M059J (cell line): Measurements from ENCODE around the gene CCNQ. TPM values are rescaled to one million over a fixed set of nuclear protein-coding genes. Genes with fewer than 3 reads are reported as not detected.

ENCODE experiments used
- DNase-seq: peaks from one replicate; pipeline ENCODE4 v3.0.0-alpha.2; 2012; ENCODE audit warnings: low read depth
- total RNA-seq: library from RNA; depleted of rRNA; stranded (reverse); fragments of >200 nt; shearing (Covaris generic); gene quantifications from 2 replicates; pipeline ENCODE4 v1.2.3, GENCODE V29; 2014; rRNA removed

Gene CCNQ
- total RNA-seq: 45.8 and 52.7 TPM in 2 replicates

DNA sequence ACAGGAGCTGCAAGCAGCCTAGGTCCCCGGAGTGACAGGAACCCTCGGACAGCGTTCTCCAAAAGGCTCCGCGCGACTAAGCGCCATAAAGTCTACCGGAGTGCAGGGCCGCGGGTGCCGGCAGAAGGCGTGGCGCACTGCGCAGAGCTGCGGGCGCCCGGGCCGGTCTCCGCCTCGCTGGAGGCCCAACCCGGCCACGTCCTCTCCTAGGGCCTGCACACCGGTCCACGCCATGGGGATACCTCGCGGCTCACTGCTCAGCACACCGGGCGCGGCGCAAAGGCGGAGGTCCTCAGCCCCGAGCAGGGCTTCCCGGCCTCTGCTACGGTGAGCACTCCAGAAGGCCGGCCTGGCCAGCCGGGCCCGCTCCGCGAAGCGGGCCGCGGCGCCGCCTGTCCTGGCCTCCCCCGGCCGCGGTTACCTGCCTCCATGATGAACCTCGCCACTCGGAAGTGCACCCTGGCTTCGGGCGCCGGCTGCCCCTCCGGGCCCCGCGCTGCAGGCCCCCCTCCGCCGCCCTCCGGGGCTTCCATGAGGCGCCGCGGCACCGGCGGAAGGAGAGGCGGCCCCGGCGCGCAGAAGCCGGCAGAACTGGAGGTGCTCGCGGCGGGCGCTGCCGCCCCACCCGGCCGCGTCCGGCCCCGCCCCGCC is at the start of gene CCNQ:
Gene CCNQ (minus strand): TSS at position 599 of the 651 bp plus-strand sequence. CDS start 66 bp downstream, at position 533.
- peak; percentile 43 for DNase-seq

DNA sequence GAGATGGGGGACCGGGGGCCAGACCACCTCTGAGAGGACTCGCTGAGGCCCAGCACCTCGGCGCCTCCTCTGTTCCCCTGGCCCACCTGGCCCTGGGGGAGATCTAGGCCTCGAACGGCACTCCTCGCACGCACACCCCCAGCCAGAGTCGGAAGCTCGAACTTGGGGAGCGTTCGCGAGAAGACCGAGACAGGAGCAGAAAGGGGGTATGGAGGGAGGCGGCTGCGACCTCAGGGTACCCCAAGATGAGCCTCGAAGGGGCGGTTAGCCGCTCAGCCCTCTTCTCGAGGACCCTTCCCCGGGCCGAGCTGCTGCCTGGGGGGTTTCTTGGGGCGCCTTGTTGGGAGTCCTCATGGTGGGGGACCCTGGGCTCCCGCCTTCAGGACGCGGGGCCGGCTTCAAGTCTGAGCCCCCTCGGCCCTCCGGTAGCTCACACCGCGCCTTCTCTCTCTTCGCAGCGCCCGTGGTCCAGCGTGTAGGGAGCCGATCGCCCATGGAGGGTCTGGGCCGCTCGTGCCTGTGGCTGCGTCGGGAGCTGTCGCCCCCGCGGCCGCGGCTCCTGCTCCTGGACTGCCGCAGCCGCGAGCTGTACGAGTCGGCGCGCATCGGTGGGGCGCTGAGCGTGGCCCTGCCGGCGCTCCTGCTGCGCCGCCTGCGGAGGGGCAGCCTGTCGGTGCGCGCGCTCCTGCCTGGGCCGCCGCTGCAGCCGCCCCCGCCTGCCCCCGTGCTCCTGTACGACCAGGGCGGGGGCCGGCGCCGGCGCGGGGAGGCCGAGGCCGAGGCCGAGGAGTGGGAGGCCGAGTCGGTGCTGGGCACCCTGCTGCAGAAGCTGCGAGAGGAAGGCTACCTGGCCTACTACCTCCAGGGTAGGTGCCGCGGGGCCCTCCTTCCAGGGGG is 48.8 kb upstream of the CCNQ start:
- no peak for DNase-seq

DNA sequence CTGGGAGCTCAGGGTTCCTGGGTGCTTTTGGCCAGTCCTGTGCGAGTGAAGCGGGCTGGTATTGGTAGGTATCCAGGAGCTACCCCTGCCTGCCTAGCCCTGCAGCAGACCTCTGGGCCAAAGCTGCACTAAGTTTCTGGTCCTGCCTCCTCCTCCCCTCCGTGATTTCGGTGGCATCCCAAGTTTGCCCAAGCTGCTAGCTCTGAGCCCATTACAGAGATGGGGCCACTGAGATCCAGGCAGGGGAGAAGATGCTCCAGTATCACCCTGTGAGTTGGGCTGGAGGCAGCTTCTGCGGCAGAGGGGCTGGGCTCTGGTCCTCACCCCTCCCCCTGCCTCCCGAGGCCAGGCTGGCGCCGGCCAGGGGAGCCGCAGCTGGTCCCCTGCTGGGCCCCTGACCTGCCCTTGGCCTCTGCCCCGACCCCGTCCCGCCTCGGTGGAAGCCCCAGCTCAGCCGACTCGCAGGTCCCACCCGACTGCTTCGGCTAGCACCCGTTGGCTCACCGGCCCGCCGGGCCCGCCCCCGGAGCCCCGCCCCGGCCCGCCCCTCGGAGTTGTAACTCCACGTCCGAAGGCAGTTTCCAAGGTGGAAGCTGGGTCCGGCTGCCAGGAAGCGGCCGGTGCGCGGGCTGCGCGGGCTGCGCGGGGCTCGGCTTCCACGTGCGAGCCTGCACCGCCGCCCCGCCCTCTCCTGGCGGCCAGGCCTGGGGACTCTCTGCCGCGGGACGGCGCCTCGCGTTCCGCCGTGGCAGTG is 47.9 kb upstream of the CCNQ start, which contains the start of gene DUSP9:
Gene DUSP9 (plus strand): TSS at position 584 of the 754 bp plus-strand sequence. CDS start 751 bp downstream, outside the sequence.
- peak; percentile 61 for DNase-seq

DNA sequence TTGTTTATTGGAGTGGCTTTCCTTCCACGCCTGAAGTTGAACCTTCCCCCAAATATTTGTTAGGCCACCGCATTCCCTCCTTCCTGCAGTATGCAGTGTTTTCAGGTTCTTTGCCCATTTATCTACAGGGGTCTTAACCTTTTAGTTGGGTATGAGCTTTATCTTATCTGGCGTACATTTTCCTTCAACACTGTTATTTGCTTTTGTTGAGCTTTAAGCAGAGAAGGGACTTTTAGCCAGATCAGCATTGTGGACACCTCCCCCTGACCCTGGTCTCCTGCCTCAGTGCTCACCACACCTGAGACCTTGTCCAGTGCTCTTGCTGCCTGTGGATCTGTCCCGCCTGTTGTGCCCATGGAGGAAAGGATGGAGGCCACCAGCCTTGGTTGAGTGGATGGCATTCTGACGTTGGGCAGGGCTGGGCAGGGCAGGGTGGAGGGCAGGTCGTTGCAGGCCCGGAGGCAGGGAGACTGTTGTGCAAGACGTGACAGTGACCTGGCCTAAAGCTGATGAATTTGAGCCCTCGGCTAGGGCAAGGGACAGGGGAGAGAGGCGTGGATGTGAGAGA is 47.1 kb upstream of the CCNQ start:
- no peak for DNase-seq

DNA sequence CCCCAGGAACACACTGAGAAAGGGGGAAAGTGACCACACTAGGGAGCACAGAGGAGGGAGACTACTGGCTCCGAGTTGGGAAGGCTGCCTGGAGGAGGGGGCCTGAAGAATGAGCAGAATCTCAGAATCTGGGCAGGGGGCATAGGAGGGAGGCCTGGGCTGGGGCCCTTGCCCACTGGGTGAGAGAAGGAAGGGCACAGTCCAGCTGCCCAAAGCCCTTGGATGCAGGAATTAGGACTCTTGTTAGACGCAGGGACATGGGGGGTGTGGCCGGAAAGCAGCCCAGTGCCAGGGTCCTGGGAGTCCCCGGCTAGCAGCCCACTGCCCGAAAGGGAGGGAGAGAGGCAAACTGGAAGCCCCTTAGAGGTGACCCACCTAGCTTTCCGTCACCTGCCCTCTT is 46.2 kb upstream of the CCNQ start:
- DNase-seq: no peak

DNA sequence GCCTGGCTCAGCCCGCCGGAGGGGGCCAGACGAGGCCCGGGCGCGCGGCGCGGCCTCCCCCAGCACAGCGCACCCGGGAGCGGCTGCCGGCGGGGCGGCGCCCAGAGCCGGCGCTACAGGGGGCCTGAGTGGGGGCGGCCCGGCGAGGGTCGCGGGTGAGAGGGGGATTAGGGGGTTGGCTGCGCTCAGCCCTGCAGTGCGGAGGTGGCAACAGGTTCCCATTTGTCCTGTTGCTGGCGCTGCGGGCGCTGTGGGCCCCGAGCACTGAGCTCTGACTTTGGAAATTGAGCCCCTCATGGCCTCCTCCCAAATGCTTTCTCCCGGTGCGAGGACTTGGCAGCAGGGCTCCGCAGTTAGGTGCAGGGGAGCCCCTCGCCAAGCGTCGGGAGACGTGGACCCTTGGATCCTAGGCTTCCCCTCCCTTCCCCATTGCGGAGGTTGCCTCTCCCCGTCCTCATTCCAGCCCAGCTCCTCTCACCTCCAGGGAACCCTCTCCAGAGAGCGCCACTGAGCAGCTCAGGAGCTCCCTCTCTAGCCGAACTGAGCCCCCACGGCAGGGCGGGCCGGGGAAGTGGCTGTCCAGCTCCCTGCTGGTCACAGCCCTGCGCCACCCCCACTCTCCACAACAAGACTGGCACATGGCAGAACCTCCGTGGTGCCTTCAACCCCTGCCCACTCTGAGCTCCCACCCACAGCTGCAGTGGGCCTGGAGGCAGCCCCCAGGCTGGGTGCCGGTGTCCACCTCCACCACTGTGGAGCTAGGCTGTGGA is 45.6 kb upstream of the CCNQ start:
- DNase-seq: no peak

DNA sequence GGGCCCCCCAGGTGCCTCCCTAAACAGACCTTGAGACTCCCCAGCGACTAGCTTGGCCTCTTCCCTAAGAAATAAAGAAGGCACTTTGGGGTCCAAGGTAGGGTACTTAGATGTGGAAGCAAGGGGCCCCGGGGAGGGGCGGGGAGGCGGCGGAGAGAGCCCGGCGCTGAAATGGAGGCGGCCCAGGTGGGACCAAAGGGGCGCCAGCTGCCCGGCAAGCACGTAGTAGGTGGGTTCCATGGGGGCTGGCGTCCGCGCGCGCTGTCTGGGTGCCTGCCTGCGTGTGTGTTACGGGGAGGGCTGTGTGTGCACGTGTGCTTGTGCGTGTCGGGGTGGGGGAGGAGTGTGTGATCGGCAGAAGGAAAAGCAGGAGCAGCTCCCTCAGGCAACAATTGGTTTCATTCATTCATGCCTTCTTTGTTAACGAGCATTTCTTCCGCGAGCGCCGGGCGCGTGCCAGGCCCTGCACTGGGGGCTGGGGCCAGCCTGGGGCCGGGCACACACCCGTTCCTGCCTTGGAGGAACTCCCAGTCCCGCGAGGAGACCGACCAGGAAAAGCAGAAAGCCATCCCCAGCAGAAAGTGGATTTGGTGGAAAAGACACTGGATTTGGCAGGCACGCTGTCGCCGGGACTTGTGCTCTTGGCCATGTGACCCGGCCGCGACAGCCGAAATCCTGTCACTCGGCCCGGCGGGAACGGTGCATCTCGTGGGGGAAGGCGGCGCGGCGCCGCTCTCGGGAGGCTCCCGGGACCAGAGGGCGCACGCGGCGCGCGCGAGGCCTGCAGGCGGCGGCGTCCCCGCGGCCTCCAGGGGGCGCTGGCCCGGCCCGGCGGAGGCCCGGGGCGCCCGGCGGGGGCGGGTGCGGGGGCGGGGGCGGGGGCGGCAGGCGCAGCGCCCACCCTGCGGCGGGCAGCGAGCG is 44.8 kb upstream of the CCNQ start:
- DNase-seq: peak; percentile 21

DNA sequence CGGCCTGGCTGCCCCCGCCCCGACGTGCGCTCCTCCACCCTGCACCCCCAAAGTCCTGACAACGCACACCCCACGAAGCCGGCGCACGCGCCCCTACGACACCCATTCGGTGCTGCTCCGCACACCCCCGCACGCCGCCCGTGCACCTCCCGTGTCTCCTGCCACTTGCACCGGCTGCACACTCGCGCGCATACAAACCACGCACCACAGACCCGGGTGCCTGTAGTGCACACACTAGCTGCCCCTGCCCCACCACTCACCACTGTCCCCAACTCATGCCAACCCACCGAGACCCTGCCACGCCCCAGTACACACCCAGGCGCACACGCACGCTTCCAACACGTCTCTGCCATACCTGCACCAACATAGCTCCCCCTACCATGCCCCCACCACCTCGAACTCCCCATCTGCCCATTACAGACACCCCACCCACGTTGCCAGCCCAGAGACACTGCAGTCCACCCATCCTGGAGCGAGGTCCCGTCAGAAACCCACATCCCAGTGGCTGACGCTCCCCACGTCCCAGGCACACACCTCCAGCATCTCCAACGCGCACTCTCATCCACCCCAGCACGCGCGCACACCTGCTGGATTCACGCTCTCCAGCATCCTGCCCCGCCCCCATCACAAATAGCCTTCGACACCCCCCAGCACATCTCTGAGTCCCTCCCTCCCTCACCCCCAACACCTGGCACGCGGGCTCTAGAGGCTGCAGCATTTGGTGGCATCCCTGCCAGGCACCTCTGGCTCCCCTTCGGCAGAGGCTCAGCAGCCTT is 43.9 kb upstream of the CCNQ start:
- no peak for DNase-seq

DNA sequence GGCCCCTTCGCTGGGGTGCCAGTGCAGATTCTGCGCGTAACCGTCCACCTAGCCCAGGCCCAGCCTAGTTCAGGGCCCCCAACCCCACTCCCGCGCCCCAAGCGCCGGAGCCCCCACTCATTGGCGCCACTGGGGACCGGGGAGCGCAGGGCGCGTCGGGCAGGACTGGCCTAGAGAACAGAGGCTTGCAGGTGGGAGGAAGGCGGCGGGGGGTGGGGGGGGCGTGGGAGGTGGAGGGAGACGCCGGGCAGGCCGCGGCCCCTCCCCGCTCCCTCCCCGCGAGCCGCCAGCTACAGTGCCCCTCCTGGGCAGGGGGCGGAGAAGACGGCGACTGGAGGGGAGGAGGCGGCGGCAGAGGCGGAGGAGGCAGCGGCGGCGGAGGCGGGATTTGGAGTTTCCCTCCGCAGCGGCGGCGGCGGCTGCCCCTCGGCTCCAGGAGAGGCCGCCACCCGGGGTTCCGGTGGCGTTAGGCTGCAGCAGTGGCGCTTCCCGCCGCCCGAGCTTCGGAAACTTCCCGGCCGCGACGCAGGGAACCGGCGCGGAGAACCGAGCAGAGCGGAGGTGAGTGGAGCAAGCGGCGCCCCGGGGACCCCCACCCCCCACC is 43.2 kb upstream of the CCNQ start:
- no peak for DNase-seq

DNA sequence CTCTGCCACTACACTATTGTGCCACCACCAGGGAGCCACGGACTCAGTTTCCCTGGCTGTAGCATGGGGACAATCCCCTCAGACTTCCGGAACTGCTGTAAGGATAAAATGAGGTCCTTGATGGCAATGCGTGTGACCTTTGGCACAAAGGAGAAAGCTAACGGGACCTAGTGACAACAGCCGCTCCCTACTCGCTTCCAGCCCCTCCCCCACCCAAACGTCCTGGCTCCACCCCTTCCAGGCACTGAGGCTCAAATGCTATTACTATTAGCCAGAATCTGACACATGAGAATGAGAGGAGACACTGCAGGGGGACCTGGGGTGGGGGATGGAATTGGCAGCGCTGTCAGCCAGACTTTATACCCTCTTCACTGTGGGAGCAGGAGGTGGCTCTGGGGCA is 42.7 kb upstream of the CCNQ start:
- no peak for DNase-seq

DNA sequence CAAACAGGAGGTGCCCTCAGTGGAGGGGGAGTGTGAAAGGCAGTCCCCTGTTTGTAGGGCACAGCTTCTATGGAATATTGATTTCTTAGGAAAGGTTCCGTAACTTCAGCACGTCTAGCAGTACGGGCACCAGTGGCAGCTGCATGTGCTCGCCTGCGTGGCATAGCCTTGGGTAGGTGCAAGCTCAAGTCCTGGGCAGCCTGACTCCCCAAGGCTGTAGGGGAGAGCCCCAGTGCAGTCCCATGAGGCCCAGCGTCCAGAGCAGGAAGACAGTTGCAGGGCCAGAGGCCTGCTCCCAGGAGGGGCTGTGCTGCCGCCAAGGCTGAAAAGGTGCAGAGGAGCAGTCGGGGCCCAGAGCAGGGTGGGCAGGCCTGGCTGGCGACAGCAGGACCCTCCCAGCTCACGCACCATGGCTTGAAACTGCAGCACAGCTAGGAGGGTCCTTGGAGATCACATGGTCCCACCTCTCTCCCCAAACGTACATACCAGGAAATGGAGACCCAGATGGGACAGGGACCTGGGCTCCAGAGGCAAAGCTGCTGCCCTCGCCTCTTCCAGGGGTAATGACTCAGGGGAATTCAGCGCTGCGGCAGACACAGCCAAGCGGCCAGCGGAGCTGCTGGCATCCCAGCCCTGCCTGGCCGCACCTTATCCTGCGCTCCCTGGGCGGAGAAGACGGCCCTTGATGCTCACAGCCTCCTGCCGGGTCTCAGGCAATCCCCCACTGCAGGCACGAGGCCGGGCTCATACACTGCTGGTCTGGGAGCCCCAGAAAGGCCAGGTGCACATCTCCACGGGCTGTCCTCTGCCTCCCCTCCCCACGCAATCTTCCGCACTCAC is 42.0 kb upstream of the CCNQ start:
- peak; percentile 38 for DNase-seq

DNA sequence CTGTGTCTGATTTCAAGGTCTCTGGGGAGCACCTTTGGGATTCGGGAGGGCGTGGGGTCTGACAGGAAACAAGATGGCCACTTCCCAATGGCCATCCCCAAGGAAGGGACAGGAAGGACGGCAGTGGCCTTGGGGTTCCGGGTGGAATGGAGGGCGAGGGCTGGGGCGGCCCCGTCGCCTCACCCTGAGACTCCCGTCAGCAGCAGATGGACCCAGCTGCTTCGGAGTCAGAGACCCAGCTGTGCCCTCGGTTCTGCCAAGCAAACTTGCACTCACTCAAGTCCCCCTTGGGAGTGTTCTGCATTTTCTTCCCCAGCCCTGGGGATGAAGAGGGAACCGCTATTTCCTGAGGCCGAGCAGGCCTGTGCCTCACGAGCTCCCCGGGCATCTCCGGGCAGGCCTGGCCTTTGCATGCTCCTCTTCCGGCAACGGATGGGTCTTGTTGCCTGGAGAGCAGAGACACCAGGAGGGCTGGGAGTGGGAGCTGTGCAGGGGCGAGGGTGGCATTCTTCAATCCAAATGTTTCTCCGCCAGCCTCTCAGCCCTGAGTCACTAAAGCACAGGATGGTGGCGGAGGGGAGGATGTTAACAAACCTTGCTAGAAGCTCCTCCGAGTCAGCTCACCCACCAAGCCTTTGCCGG is 41.2 kb upstream of the CCNQ start:
- no peak for DNase-seq

DNA sequence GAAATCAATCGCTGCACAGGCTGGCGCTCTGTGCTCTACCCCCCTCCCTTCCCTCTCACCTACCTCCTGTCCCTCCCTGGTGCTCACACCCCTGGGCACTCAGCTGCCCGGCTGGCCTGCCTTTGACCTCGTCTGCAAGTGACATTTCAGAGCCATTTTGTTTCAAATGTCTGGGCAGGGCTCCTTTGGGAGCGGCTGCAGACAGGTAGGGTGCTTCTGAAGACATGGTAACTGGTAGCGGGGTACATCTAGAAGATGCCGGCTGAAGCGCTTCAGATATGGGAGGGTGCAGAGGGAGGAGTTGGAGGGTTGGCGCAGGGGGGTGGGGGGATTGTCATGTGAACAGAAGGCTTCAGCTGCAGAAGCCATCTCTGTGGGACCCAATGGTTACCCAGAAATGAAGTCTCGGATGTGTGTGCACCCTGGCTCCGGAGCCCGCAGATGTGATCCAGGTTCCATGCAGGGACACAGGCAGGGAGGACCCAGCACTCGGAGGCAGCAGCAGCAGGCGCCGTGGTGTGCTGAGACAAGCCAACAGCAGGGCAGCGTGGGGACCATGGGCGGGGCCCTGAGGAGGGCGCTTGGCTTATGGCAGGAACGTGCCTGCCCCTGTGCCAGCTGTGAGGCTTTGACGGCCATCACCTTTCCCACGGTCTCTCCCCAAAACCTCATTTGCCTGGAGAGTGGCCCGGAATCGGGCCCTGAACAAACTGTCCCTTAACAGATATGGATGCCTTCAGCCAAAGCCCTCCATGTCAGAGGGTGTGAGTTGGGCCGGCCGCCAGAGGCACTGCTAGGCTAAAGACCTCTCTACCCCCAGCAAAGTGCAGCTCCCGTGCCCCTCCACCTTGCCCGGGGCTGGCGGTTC is 40.5 kb upstream of the CCNQ start:
- no peak for DNase-seq

DNA sequence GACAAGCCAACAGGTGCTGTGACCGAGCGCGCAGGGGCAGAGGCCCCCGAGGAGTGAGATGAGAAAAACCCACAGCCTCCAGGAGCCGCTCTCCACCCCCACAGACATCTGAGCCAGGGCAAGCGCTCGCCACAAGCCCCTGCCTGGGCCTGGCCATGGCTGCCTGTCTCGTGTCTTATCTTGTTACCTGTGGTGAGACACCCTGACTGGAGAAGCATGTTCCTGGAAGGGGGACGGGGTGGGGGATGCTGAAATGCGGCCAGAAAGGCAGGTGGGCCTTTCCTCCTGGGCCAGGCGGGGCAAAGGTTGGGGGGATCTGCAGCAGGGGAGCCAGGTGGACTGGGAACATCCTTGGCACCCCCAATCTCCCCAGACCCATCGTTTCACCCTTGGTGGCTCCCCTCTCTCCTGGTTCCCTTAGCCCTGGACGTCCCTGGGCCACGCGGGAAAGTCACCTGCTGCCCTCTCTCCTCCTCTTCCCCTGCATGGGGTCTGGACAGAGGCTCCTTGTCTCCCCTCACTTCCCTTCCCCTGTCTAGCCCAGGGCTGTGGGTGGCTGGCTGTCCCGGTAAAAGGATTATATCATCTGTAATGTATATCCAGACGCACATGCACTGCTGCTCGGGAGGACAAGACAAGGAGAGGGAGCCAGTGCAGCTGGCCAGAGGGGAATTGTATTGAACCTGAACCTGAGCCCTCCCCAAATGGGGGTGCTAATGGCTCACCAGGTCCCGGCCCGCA is 39.7 kb upstream of the CCNQ start:
- no peak for DNase-seq

DNA sequence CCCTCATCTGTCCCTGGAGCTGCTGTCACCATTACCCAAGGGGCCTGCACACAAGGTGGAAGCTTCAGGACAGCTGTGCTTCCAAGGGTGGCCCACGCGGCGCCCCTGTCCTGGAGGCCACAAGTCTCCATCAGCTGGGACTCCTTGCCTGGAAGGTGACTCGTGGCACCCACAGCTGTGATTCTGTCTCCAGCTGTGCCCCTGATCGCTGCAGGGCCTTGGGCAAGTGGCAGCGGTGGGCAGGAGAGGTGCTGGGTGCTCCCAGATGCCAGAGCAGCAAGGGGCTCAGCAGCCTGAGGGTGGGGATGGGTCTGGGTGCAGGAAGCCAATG is 39.1 kb upstream of the CCNQ start:
- DNase-seq: no peak
